DOHH2 (cell line): ENCODE results near the gene CYSRT1.

Source experiments
- CTCF ChIP-seq: fragments of 200-600 bp; sonication (generic); IDR thresholded peaks from one replicate; pipeline ENCODE4 v1.5.1; 2014; ENCODE audit warnings: antibody characterized with exemption, mild to moderate bottlenecking, low read depth, low read length; ENCODE audit not compliant: poor library complexity, severe bottlenecking
- EZH2phosphoT487 ChIP-seq: fragments of 200-600 bp; sonication (generic); IDR thresholded peaks from 2 replicates; pipeline ENCODE4 v1.6.1; 2017; ENCODE audit warnings: borderline replicate concordance, mild to moderate bottlenecking, antibody characterized with exemption, low read length, moderate library complexity, mixed read lengths

GRCh38 chr9:137245450-137246421 lies 20.8 kb downstream of the CYSRT1 start:
- TF ChIP-seq CTCF: no peak
- TF ChIP-seq EZH2phosphoT487: no peak
